Neural crest cell (in vitro differentiated cells): ENCODE measurements around the gene USF1. TPM values are rescaled to one million over a fixed set of nuclear protein-coding genes. Genes with fewer than 3 reads are reported as not detected.
A peak's percentile ranks its signal among the peaks of the same experiment; 100 is the strongest.

Experiments
- DNase-seq: peaks from one replicate; pipeline ENCODE4 v3.0.0; 2021; ENCODE audit warnings: low read depth, mixed read lengths, low spot score
- H3K27ac Mint-ChIP-seq: one replicate; pipeline ENCODE4 v1.8.0; 2021; ENCODE audit warnings: mild to moderate bottlenecking, mixed read lengths; ENCODE audit not compliant: unreplicated experiment
- H3K27me3 Mint-ChIP-seq: 2 replicates; pipeline ENCODE4 v1.8.0; 2021; ENCODE audit warnings: low read depth, mild to moderate bottlenecking, mixed read lengths
- H3K36me3 Mint-ChIP-seq: 2 replicates; pipeline ENCODE4 v1.8.0; 2021; ENCODE audit warnings: low read depth, mild to moderate bottlenecking, mixed read lengths
- H3K4me1 Mint-ChIP-seq: 2 replicates; pipeline ENCODE4 v1.8.0; 2021; ENCODE audit warnings: mixed read lengths
- H3K4me3 Mint-ChIP-seq: one replicate; pipeline ENCODE4 v1.8.0; 2021; ENCODE audit warnings: mild to moderate bottlenecking, mixed read lengths
- H3K9me3 Mint-ChIP-seq: 2 replicates; pipeline ENCODE4 v1.8.0; 2021; ENCODE audit warnings: mixed read lengths
- total RNA-seq: library from RNA; stranded (reverse); gene quantifications from 2 replicates; pipeline ENCODE4 v1.2.1, GENCODE V29; 2021
- TF ChIP-seq, protein P1 (sequence below): fragments of 200-600 bp; sonication (generic); conservative IDR thresholded peaks from 2 replicates; pipeline ENCODE4 v1.5.0; 2021; ENCODE audit warnings: antibody characterized with exemption, mild to moderate bottlenecking

Gene USF1
- total RNA-seq, 1 donor from 2014 or later: 87.7 TPM

DNA sequence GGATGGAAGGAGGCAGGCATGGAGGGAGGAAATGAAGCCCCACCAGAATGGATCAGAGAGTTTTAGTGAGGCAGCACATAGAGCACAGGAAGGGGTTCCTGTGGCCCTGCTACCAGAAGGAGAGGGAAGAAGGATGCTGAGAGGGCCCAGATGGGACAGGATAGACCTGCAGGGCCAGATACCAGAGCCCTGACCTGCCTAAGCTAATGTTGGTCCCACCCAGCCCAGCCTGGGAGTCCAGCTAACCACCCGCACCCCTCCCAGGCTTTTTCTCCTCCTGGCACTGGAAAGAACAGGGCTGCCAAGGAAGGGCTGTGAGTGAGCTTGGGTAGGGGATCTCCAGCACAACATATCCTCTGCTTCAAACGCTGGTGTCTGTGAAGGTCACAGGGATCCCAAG, 36.7 kb upstream of the USF1 start:
- Mint-ChIP-seq H3K27me3 (no peaks in the 10 kb centered on the region), H3K27ac (no peak overlapping the region), H3K4me3 (no peak overlapping the region), H3K4me1 (peaks cover 27% of the 10 kb centered on the region), H3K9me3 (no peaks in the 10 kb centered on the region), H3K36me3 (no peaks in the 10 kb centered on the region)
- no peak for DNase-seq
- TF ChIP-seq, protein P1, sequence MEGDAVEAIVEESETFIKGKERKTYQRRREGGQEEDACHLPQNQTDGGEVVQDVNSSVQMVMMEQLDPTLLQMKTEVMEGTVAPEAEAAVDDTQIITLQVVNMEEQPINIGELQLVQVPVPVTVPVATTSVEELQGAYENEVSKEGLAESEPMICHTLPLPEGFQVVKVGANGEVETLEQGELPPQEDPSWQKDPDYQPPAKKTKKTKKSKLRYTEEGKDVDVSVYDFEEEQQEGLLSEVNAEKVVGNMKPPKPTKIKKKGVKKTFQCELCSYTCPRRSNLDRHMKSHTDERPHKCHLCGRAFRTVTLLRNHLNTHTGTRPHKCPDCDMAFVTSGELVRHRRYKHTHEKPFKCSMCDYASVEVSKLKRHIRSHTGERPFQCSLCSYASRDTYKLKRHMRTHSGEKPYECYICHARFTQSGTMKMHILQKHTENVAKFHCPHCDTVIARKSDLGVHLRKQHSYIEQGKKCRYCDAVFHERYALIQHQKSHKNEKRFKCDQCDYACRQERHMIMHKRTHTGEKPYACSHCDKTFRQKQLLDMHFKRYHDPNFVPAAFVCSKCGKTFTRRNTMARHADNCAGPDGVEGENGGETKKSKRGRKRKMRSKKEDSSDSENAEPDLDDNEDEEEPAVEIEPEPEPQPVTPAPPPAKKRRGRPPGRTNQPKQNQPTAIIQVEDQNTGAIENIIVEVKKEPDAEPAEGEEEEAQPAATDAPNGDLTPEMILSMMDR: no peak

DNA sequence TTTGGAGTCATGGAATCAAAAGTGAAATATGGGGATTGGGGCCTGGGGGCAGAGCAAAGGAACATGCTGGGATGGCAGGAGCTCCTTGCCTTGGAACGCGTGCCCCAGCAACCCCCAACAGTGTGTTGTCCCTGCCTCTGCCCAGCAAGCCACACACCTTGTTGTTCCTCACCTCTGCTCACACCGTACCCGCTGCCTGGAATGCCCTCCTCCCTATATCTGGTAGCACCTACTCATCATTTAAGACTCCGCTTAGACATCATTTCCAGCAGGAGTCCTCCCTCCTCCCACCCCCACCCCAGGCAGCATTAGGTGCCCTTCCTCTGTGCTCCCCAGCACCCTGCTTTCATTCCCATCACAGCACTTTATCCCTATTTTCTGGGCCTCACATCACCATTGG, 35.7 kb upstream of the USF1 start:
- DNase-seq: no peak
- no peaks in the 10 kb centered on the region for H3K27me3 Mint-ChIP-seq
- H3K9me3 Mint-ChIP-seq: no peaks in the 10 kb centered on the region
- no peaks in the 10 kb centered on the region for H3K36me3 Mint-ChIP-seq
- H3K27ac Mint-ChIP-seq: no peak overlapping the region
- H3K4me1 Mint-ChIP-seq: peaks cover 27% of the 10 kb centered on the region
- TF ChIP-seq, protein P1: no peak
- no peak overlapping the region for H3K4me3 Mint-ChIP-seq

DNA sequence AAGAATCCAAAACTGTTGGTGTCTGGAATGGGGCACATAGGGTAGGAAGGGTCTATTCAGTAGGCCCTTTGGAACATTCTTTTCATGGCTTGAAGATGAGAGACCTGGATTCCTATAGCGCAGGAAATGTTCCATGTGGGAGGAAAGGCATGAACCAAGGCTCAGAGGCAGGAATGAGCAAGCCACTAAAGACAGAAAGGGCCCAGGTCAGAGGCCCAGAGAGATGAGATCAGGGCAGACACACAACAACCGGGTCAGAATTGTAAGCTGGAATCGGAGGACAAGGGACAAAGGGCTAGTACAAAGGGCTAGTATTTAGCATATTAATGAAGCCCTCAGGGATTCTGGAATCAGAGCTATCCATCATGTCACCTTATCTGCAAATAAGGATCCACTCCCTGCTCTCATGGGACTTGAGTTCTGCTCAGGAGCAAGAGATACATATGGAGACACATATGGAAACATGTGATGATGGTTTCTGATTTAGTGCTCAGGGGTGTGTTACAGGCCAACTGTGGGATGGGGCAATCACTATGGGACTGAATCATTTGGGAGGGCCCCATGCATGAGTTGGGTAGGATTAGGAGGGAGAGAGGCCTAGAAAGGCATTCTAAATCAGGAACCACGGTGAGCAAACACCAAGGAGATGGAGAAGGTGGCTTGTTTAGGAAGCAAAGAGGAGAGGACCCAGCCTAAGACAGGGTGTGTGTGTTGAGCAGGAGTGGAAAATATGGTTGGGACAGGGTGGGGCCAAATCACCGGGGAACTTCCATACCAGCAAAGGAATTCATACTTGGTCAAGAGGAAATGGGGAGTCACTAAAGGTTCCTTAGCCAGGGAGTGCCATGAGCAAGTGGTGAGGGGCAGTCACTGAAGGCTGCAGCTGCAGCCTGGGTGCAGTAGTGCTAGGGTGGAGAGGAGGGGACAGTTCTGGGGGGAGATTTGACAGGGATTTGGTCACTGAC, 34.9 kb upstream of the USF1 start:
- peaks cover 22% of the 10 kb centered on the region for H3K4me1 Mint-ChIP-seq
- no peak overlapping the region for H3K4me3 Mint-ChIP-seq
- H3K27me3 Mint-ChIP-seq: no peaks in the 10 kb centered on the region
- H3K36me3 Mint-ChIP-seq: no peaks in the 10 kb centered on the region
- TF ChIP-seq, protein P1: no peak
- no peak for DNase-seq
- H3K27ac Mint-ChIP-seq: peak overlapping the region; percentile 16
- H3K9me3 Mint-ChIP-seq: no peaks in the 10 kb centered on the region

DNA sequence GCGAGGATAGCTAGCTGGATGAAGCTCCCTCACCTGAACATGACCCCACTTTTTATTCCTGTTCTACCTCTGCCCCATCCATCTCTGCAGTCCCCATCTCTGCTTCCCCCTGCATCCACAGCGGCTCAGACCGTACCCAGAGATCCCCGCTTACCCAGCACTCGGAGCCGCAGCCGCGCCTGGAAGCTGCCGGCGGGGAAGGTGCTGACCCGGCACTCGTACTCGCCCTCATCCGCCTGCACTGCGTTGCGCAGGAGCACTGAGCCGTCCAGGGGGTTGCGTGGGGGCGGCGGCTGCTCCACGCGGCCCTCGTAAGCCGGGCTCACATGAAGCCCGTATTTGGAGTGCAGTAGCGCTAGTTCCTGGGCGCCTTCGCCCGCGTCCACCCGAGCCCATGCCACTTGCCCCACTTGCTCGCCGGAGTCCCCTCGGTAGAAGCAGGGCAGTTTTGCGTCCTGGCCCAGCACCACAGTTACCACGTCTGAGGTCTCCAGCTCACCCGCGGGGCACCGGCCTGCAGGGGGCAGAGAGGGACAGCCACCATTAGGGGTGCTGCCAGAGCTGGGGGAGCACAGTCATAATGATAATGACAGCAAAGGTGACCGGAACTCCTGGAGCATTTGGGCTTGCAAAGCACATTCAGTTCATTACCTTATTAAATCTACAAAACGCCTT, 33.8 kb upstream of the USF1 start:
- peaks cover 22% of the 10 kb centered on the region for H3K4me1 Mint-ChIP-seq

DNA sequence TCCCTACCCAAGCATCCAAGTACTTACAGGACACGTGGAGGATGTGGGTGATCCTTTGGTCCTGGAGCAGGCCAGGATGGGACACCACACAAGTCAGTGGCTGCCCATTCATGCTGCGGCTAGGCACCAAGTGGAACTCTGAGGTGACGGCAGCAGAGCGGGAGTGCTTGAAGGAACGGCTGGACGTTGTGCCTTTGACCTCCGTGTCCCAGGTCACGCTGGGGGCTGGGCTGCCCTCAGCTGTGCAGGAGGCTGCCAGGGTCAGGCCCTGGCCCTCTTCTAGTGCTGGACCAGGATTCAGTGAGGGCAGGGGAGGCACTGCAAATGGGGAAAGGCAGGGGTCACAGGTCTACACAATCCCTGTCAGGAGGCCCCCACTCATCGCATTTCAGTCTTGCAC, 31.6 kb upstream of the USF1 start:
- Mint-ChIP-seq H3K27me3 (no peaks in the 10 kb centered on the region), H3K4me1 (peaks cover 35% of the 10 kb centered on the region), H3K36me3 (no peaks in the 10 kb centered on the region), H3K4me3 (no peak overlapping the region), H3K27ac (no peak overlapping the region), H3K9me3 (no peaks in the 10 kb centered on the region)
- no peak for DNase-seq
- TF ChIP-seq, protein P1: no peak

More for the DNA sequence above, 33.8 kb upstream of the USF1 start:
- H3K36me3 Mint-ChIP-seq: no peaks in the 10 kb centered on the region
- H3K9me3 Mint-ChIP-seq: no peaks in the 10 kb centered on the region
- H3K4me3 Mint-ChIP-seq: no peak overlapping the region
- no peaks in the 10 kb centered on the region for H3K27me3 Mint-ChIP-seq
- DNase-seq: no peak
- TF ChIP-seq, protein P1: no peak
- H3K27ac Mint-ChIP-seq: no peak overlapping the region
